Measurements from ENCODE around the gene FAM53C. TPM values are rescaled to one million over a fixed set of nuclear protein-coding genes. Genes with fewer than 3 reads are reported as not detected.

Gene FAM53C
- total RNA-seq, 4 donors from 2014 or later: 17.8 to 32.4 (median 20.7) TPM

DNA sequence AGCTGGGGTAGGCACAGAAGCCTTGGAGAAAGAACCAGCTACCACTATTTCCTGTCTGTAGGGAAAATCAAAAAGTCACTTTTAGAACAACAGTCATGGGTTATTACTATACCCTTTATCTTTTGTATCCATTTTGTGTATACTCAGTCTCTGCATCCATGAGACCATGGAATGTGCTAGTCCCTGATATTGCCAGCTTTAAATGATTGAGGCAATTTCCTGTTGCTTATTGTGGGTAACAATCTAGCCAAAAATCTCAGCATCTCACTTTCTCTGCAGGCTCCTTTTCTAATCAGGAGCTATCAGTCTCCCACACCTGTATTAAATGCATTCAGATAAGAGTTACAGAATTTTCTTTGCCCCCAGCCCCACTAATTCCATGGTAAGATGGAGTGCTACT, 13.5 kb downstream of the FAM53C start:
- TF ChIP-seq POLR2A (IDR thresholded peaks at IDR 0.05): no peak
- TF ChIP-seq, protein P1, sequence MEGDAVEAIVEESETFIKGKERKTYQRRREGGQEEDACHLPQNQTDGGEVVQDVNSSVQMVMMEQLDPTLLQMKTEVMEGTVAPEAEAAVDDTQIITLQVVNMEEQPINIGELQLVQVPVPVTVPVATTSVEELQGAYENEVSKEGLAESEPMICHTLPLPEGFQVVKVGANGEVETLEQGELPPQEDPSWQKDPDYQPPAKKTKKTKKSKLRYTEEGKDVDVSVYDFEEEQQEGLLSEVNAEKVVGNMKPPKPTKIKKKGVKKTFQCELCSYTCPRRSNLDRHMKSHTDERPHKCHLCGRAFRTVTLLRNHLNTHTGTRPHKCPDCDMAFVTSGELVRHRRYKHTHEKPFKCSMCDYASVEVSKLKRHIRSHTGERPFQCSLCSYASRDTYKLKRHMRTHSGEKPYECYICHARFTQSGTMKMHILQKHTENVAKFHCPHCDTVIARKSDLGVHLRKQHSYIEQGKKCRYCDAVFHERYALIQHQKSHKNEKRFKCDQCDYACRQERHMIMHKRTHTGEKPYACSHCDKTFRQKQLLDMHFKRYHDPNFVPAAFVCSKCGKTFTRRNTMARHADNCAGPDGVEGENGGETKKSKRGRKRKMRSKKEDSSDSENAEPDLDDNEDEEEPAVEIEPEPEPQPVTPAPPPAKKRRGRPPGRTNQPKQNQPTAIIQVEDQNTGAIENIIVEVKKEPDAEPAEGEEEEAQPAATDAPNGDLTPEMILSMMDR (IDR thresholded peaks at IDR 0.05): no peak
- Histone ChIP-seq H3K36me3 (peaks cover 9 to 14% of the 10 kb centered on the region in 2 donors), H3K4me1 (peaks cover 21 to 25% of the 10 kb centered on the region in 2 donors), H3K9me3 (no peaks in the 10 kb centered on the region), H3K27me3 (no peaks in the 10 kb centered on the region), H3K27ac (no peak overlapping the region), H3K4me3 (replicated peaks in 1 of 3) (no peak overlapping the region)
- intact Hi-C loops (cut with DNase I): no loop called here
- no peak for DNase-seq

DNA sequence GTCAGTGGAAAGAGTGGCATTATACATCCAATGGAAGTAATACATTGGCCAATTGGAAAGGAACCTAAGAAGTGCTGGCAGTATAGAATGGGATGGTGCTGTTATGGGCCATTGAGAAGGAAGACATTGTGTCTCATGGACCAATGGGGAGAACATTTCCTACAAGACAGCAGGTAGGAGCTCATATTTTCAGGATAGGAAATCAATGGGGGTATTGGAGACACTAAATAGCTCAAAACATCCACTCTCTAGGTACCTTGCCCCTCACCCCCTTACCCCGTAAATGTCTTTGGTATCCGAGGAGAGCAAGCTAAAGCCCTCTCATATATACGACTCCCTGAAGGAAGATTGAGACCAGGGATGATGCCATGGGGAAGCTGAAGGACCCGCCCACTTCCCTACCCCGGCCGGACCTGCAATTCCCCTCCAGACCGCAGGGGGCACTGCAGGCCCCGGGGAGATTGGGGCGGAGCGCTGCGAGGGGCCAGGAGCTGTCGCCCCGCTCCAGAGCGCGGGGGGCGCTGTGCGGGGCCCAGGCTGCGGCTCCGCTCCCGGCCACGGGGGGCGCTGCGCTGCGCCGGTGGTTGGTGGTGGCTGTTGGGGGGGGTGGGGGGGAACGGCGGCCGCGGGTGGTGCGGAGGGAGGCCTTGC, 14.1 kb downstream of the FAM53C start, which contains the start of gene KDM3B:
TSS of gene KDM3B (plus strand) at position 615 of the 651 bp plus-strand sequence. CDS start 111 bp downstream, outside the sequence.
- Histone ChIP-seq H3K9me3 (no peaks in the 10 kb centered on the region), H3K4me3 (replicated peaks in 1 of 3) (peak within 1 kb of the TSS; percentile 41 to 96 (median 77)), H3K27me3 (no peaks in the 10 kb centered on the region), H3K4me1 (peaks cover 21 to 25% of the 10 kb centered on the region in 2 donors), H3K36me3 (peaks cover 3 to 8% of the 10 kb centered on the region in 2 donors), H3K27ac (peak within 1 kb of the TSS; percentile 96 to 97 (median 96))
- 49 to 71% methylated on average over 3 of the region's 30 CpGs for WGBS, 2 donors
- no peak for TF ChIP-seq POLR2A (IDR thresholded peaks at IDR 0.05)
- TF ChIP-seq, protein P1 (IDR thresholded peaks at IDR 0.05): peak; percentile 95 to 100 (median 98)
- intact Hi-C loops (cut with DNase I): no loop called here
- DNase-seq: peak; percentile 79 to 81

DNA sequence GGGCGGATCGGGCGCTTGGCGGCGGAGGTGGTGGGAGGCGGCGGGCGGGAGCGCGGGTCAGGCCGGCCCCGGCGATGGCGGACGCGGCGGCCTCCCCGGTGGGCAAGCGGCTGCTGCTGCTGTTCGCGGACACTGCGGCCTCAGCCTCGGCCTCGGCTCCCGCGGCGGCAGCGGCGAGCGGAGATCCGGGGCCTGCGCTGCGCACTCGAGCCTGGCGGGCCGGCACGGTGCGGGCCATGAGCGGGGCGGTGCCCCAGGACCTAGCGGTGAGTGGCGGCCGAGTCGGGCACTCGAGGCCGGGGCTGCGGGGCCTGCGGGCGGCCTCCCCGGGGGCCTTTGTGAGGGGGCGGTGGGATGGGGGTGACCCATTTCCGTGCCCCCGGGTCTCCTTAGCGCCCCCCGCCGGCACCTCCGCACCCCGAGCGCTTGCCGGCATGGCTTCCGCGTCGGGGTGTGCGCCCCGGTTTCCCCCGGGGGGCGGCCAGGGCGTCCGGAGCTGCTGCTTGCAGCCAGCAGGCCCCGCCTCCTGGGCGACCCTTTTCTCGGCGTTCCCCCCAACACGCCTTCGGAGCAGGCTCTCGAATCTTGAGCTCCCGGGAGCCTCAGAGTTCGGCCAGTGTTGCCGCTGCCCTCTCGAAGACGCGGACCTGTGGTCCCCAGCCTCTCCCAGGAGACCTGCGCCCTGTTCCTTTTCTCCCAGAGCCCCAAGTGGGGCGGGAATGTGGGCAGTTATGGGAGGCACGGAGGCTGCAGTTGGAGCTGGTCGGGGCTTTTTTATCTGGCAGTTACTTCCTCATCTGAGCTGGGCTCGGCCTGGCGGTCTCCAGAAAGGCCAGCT, 14.9 kb downstream of the FAM53C start:
- DNase-seq: peak; percentile 56 to 61
- 0 to 3% methylated on average over 6 to 8 of the region's 88 CpGs for WGBS, 2 donors
- no peaks in the 10 kb centered on the region for H3K9me3 ChIP-seq
- intact Hi-C loops (cut with DNase I): no loop called here
- TF ChIP-seq, protein P1 (IDR thresholded peaks at IDR 0.05): peak in 3 of 6 experiments; percentile 15 to 54 (median 23)
- TF ChIP-seq POLR2A (IDR thresholded peaks at IDR 0.05): peak in 1 of 2 donors; percentile 45
- H3K27ac ChIP-seq: peak overlapping the region; percentile 96 to 97 (median 96)
- peaks cover 21 to 25% of the 10 kb centered on the region in 2 donors for H3K4me1 ChIP-seq
- peaks cover 0 to 7% of the 10 kb centered on the region in 2 donors for H3K36me3 ChIP-seq
- peak overlapping the region; percentile 41 to 96 (median 77) for H3K4me3 ChIP-seq (replicated peaks in 1 of 3)
- H3K27me3 ChIP-seq: no peaks in the 10 kb centered on the region

DNA sequence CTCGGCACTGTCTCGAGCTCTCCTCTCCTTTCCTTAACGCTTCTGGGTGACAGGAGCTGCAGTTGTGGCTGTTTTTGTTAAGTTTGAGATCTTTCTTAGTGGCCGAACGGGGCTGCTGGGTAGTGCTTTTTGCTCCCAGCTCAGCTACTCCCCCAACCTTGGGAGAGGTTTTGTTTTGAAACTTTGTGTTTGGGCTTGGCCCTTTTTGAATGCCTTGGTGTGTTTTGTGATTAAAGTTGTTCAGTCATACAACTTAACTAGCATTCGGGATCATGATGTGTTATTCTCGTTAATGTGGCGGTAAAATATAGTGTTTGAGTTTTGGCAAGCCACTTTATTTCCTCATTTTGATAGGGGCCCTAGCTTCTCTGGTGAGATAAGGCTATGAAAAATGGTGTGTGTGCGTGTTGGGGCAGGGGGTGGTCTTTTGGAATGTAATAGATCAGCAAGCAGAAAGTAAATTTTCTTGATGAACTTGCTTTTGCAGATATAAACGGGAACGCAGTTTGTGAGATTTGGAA, 15.6 kb downstream of the FAM53C start:
- Histone ChIP-seq H3K4me3 (replicated peaks in 1 of 3) (peak overlapping the region; percentile 41 to 96 (median 77)), H3K36me3 (peaks cover 0 to under 1% of the 10 kb centered on the region in 2 donors), H3K4me1 (peaks cover 21 to 25% of the 10 kb centered on the region in 2 donors), H3K27me3 (no peaks in the 10 kb centered on the region), H3K9me3 (no peaks in the 10 kb centered on the region), H3K27ac (peak overlapping the region; percentile 96 to 97 (median 96))
- WGBS, 2 donors: 1 to 2% methylated on average over 10 to 11 of the region's 11 CpGs
- no peak for DNase-seq
- intact Hi-C loops (cut with DNase I): no loop called here
- TF ChIP-seq POLR2A (IDR thresholded peaks at IDR 0.05): no peak
- TF ChIP-seq, protein P1 (IDR thresholded peaks at IDR 0.05): no peak
